ENCODE results near the gene IFIT2. TPM values are rescaled to one million over a fixed set of nuclear protein-coding genes. Genes with fewer than 3 reads are reported as not detected.

Gene IFIT2
- polyA plus RNA-seq, 3 donors: 9.7 to 25.2 (median 15.5) TPM

- Histone ChIP-seq H2AFZ (ENCODE audit: insufficient read depth, low read depth, low read length, poor library complexity, severe bottlenecking) (no peak overlapping the region), H3K4me2 (replicated peaks; ENCODE audit: extremely low read depth, low read length, poor library complexity, severe bottlenecking) (no peak overlapping the region), H3K79me2 (ENCODE audit: insufficient read depth, low read length) (no peaks in the 10 kb centered on the region), H3K9me3 (replicated peaks in 1 of 2; ENCODE audit: control insufficient read depth in 1 of 2, insufficient read depth in 1 of 2, low read length in 2 of 2) (no peaks in the 10 kb centered on the region), H3K4me3 (replicated peaks in 1 of 3; ENCODE audit: low read depth in 2 of 3, low read length in 3 of 3) (no peak overlapping the region), H3K27me3 (ENCODE audit: control insufficient read depth in 2 of 2, insufficient read depth in 2 of 2, low read length in 2 of 2) (no peaks in the 10 kb centered on the region), H3K9ac (ENCODE audit: insufficient read depth, low read length, poor library complexity, severe bottlenecking) (no peak overlapping the region), H3K27ac (ENCODE audit: low read depth in 1 of 2, low read length in 2 of 2) (no peak overlapping the region), H3K36me3 (replicated peaks in 1 of 2; ENCODE audit: control insufficient read depth in 1 of 2, insufficient read depth in 2 of 2, low read length in 2 of 2) (peaks cover 37 to 44% of the 10 kb centered on the region in 2 donors), H4K20me1 (ENCODE audit: insufficient read depth, low read length) (peaks cover 38% of the 10 kb centered on the region), H3K4me1 (ENCODE audit: control insufficient read depth in 1 of 2, insufficient read depth in 2 of 2, low read length in 2 of 2) (peaks cover 11 to 12% of the 10 kb centered on the region in 2 donors)
- no CpG with 5 or more reads among the region's 3 CpGs for WGBS (ENCODE audit: insufficient coverage)
- H3K4me3 Mint-ChIP-seq: no peak overlapping the region
- H3K9me3 Mint-ChIP-seq: peaks cover 0 to 1% (median 0%) of the 10 kb centered on the region in 7 donors
- DNase-seq: no peak
- no peak for TF ChIP-seq CTCF (IDR thresholded peaks at IDR 0.05)
- no peaks in the 10 kb centered on the region for H3K27me3 Mint-ChIP-seq (ENCODE audit: low read depth in 3 of 3)
- intact Hi-C loops (cut with micrococcal nuclease): no loop called here
- H3K4me1 Mint-ChIP-seq: peaks cover 24% of the 10 kb centered on the region
- peaks cover 33 to 38% of the 10 kb centered on the region in 2 donors for H3K36me3 Mint-ChIP-seq
- no peak overlapping the region for H3K27ac Mint-ChIP-seq
Measured at GRCh38 chr10:89341649-89342048, 39.8 kb downstream of the IFIT2 start.

GRCh38 chr10:89342206-89342958, 40.5 kb downstream of the IFIT2 start:
- Histone ChIP-seq H3K4me2 (replicated peaks; ENCODE audit: extremely low read depth, low read length, poor library complexity, severe bottlenecking) (no peak overlapping the region), H3K79me2 (ENCODE audit: insufficient read depth, low read length) (no peaks in the 10 kb centered on the region), H3K9ac (ENCODE audit: insufficient read depth, low read length, poor library complexity, severe bottlenecking) (no peak overlapping the region), H4K20me1 (ENCODE audit: insufficient read depth, low read length) (peaks cover 32% of the 10 kb centered on the region), H2AFZ (ENCODE audit: insufficient read depth, low read depth, low read length, poor library complexity, severe bottlenecking) (no peak overlapping the region), H3K36me3 (replicated peaks in 1 of 2; ENCODE audit: control insufficient read depth in 1 of 2, insufficient read depth in 2 of 2, low read length in 2 of 2) (peaks cover 35 to 39% of the 10 kb centered on the region in 2 donors), H3K4me3 (replicated peaks in 1 of 3; ENCODE audit: low read depth in 2 of 3, low read length in 3 of 3) (no peak overlapping the region), H3K4me1 (ENCODE audit: control insufficient read depth in 1 of 2, insufficient read depth in 2 of 2, low read length in 2 of 2) (peaks cover 18 to 19% of the 10 kb centered on the region in 2 donors), H3K27ac (ENCODE audit: low read depth in 1 of 2, low read length in 2 of 2) (no peak overlapping the region), H3K27me3 (ENCODE audit: control insufficient read depth in 2 of 2, insufficient read depth in 2 of 2, low read length in 2 of 2) (no peaks in the 10 kb centered on the region), H3K9me3 (replicated peaks in 1 of 2; ENCODE audit: control insufficient read depth in 1 of 2, insufficient read depth in 1 of 2, low read length in 2 of 2) (no peaks in the 10 kb centered on the region)
- no peaks in the 10 kb centered on the region for H3K27me3 Mint-ChIP-seq (ENCODE audit: low read depth in 3 of 3)
- TF ChIP-seq CTCF (IDR thresholded peaks at IDR 0.05): no peak
- peaks cover 0 to 1% (median 0%) of the 10 kb centered on the region in 7 donors for H3K9me3 Mint-ChIP-seq
- peaks cover 28 to 32% of the 10 kb centered on the region in 2 donors for H3K36me3 Mint-ChIP-seq
- peaks cover 27% of the 10 kb centered on the region for H3K4me1 Mint-ChIP-seq
- WGBS (ENCODE audit: insufficient coverage): 73% methylated on average over 2 of the region's 3 CpGs
- intact Hi-C loops (cut with micrococcal nuclease): no loop called here
- no peak for DNase-seq
- H3K27ac Mint-ChIP-seq: no peak overlapping the region
- no peak overlapping the region for H3K4me3 Mint-ChIP-seq

Measured in CD14-positive monocyte (primary cell).